Type B pancreatic cell (in vitro differentiated cells): ENCODE measurements around the gene COQ8B. TPM values are rescaled to one million over a fixed set of nuclear protein-coding genes. Genes with fewer than 3 reads are reported as not detected.

Experiments
- DNase-seq: peaks from one replicate; pipeline ENCODE4 v3.0.0; 2021; ENCODE audit warnings: mixed read lengths; ENCODE audit not compliant: unreplicated experiment; ENCODE audit errors: extremely low spot score
- H3K27ac Mint-ChIP-seq: 2 replicates; pipeline ENCODE4 v1.8.0; 2021; ENCODE audit warnings: mild to moderate bottlenecking, mixed read lengths
- H3K27me3 Mint-ChIP-seq: 2 replicates; pipeline ENCODE4 v1.8.0; 2021; ENCODE audit warnings: mixed read lengths
- H3K36me3 Mint-ChIP-seq: 2 replicates; pipeline ENCODE4 v1.8.0; 2021; ENCODE audit warnings: mixed read lengths
- H3K4me1 Mint-ChIP-seq: one replicate; pipeline ENCODE4 v1.8.0; 2021; ENCODE audit warnings: mixed read lengths; ENCODE audit not compliant: unreplicated experiment
- H3K4me3 Mint-ChIP-seq: 2 replicates; pipeline ENCODE4 v1.8.0; 2021; ENCODE audit warnings: mild to moderate bottlenecking, mixed read lengths
- H3K9me3 Mint-ChIP-seq: 2 replicates; pipeline ENCODE4 v1.8.0; 2021; ENCODE audit warnings: mixed read lengths
- CTCF ChIP-seq: fragments of 200-600 bp; sonication (generic); conservative IDR thresholded peaks from 2 replicates; pipeline ENCODE4 v1.5.0; 2021; ENCODE audit warnings: antibody characterized with exemption, mild to moderate bottlenecking
- total RNA-seq: library from RNA; stranded (reverse); gene quantifications from 2 replicates; pipeline ENCODE4 v1.2.1, GENCODE V29; 2021; ENCODE audit warnings: low replicate concordance

Gene COQ8B
- total RNA-seq, 1 donor from 2014 or later, result 48.4 TPM

GRCh38 chr19:40723661-40724254, 7.1 kb upstream of the COQ8B start:
- Mint-ChIP-seq H3K4me3 (no peak overlapping the region), H3K36me3 (peaks cover 36% of the 10 kb centered on the region), H3K27me3 (no peaks in the 10 kb centered on the region), H3K4me1 (peaks cover 20% of the 10 kb centered on the region), H3K27ac (no peak overlapping the region), H3K9me3 (no peaks in the 10 kb centered on the region)
- no peak for DNase-seq
- no peak for TF ChIP-seq CTCF

- Mint-ChIP-seq H3K27ac (peak overlapping the region; percentile 86), H3K27me3 (no peaks in the 10 kb centered on the region), H3K4me1 (peaks cover 25% of the 10 kb centered on the region), H3K4me3 (peak overlapping the region; percentile 78), H3K36me3 (peaks cover 31% of the 10 kb centered on the region), H3K9me3 (no peaks in the 10 kb centered on the region)
- no peak for TF ChIP-seq CTCF
- no peak for DNase-seq
Measured at GRCh38 chr19:40721936-40722661, 5.4 kb upstream of the COQ8B start.

GRCh38 chr19:40721140-40721486, 4.4 kb upstream of the COQ8B start:
- Mint-ChIP-seq H3K27ac (peak overlapping the region; percentile 100), H3K36me3 (peaks cover 30% of the 10 kb centered on the region), H3K9me3 (no peaks in the 10 kb centered on the region), H3K27me3 (no peaks in the 10 kb centered on the region), H3K4me3 (peak overlapping the region; percentile 97), H3K4me1 (peaks cover 25% of the 10 kb centered on the region)
- TF ChIP-seq CTCF, result no peak
- no peak for DNase-seq

GRCh38 chr19:40719414-40719894, 2.8 kb upstream of the COQ8B start:
- peaks cover 37% of the 10 kb centered on the region for H3K4me1 Mint-ChIP-seq
- no peaks in the 10 kb centered on the region for H3K9me3 Mint-ChIP-seq
- DNase-seq, result no peak
- no peak for TF ChIP-seq CTCF
- peaks cover 27% of the 10 kb centered on the region for H3K36me3 Mint-ChIP-seq
- H3K4me3 Mint-ChIP-seq, result peak overlapping the region; percentile 97
- H3K27ac Mint-ChIP-seq, result peak overlapping the region; percentile 100
- H3K27me3 Mint-ChIP-seq, result no peaks in the 10 kb centered on the region

GRCh38 chr19:40718774-40719391, 2.2 kb upstream of the COQ8B start:
- Mint-ChIP-seq H3K36me3 (peaks cover 24% of the 10 kb centered on the region), H3K27ac (peak overlapping the region; percentile 100), H3K9me3 (no peaks in the 10 kb centered on the region), H3K4me1 (peaks cover 40% of the 10 kb centered on the region), H3K27me3 (no peaks in the 10 kb centered on the region), H3K4me3 (peak overlapping the region; percentile 97)
- no peak for TF ChIP-seq CTCF
- peak; percentile 81 for DNase-seq
